ENCODE results near the gene BCAS1. TPM values are rescaled to one million over a fixed set of nuclear protein-coding genes. Genes with fewer than 3 reads are reported as not detected.

The BCAS1 gene
- total and polyA plus RNA-seq, 2 donors (not counting 3 experiments of a cell fraction or from before 2014, with no cell fraction given): not detected

GRCh38 chr20:54029643-54030042, 40.8 kb downstream of the BCAS1 start:
- DNase-seq (ENCODE audit: low read depth, low spot score) (no peak), FAIRE-seq (no peak)
- dilution Hi-C loops (cut with MboI; ENCODE audit: extremely low pct_ligation_motif_present, low sequenced_read_pairs) (no loop called here), intact Hi-C loops (cut with micrococcal nuclease) (no loop called here)
- TF ChIP-seq GATA2 (IDR thresholded peaks at IDR 0.05; ENCODE audit: insufficient read depth, insufficient read length, low read depth, low read length) (no peak), POLR2A (IDR thresholded peaks at IDR 0.05; ENCODE audit: low read depth, low read length) (no peak), MAX (IDR thresholded peaks at IDR 0.05; ENCODE audit: insufficient read depth, insufficient read length) (no peak), EZH2 (IDR thresholded peaks at IDR 0.05; ENCODE audit: borderline replicate concordance, low read depth, low read length, severe bottlenecking) (no peak), FOS (IDR thresholded peaks at IDR 0.05; ENCODE audit: borderline replicate concordance, insufficient read depth, low read length) (no peak), JUN (IDR thresholded peaks at IDR 0.05; ENCODE audit: borderline replicate concordance, insufficient read depth, insufficient read length, low read depth) (no peak), CTCF (IDR thresholded peaks at IDR 0.05; ENCODE audit: extremely low read depth in 1 of 2, insufficient read depth in 1 of 2, low read depth in 1 of 2, low read length in 2 of 2) (no peak), MYC (IDR thresholded peaks at IDR 0.05; ENCODE audit: low read depth, low read length) (no peak), POLR2AphosphoS5 (IDR thresholded peaks at IDR 0.05; ENCODE audit: insufficient read depth, low read depth, low read length) (no peak)
- no peak overlapping the region for H3K4me2 ChIP-seq (ENCODE audit: insufficient read depth, low read length)
- no peaks in the 10 kb centered on the region for H4K20me1 ChIP-seq (replicated peaks; ENCODE audit: control insufficient read depth, extremely low read depth, insufficient read depth, low read length)
- H3K9me3 ChIP-seq (replicated peaks; ENCODE audit: control insufficient read depth, insufficient read depth, low read length): no peaks in the 10 kb centered on the region
- H3K79me2 ChIP-seq (ENCODE audit: control insufficient read depth, insufficient read depth, low read length): no peaks in the 10 kb centered on the region
- no peaks in the 10 kb centered on the region for H3K4me1 ChIP-seq (ENCODE audit: control insufficient read depth, extremely low read depth, insufficient read depth, low read length)
- H3K9ac ChIP-seq (replicated peaks; ENCODE audit: extremely low read depth, insufficient read depth, low read length): no peak overlapping the region
- ChIA-PET POLR2A (no interaction called here), CTCF (no interaction called here)
- H3K36me3 ChIP-seq (ENCODE audit: control insufficient read depth in 2 of 2, extremely low read depth in 1 of 2, insufficient read depth in 2 of 2, low read length in 2 of 2): no peaks in the 10 kb centered on the region
- H3K27me3 ChIP-seq (ENCODE audit: control insufficient read depth in 2 of 2, insufficient read depth in 2 of 2, low read length in 2 of 2): no peaks in the 10 kb centered on the region
- H3K4me3 ChIP-seq (replicated peaks in 1 of 3; ENCODE audit: insufficient read depth in 1 of 3, low read depth in 1 of 3, low read length in 3 of 3): no peak overlapping the region
- no TSS peak for BruUV-seq (replicated peaks)
- H2AFZ ChIP-seq (ENCODE audit: low read depth, low read length): no peak overlapping the region
- H3K27ac ChIP-seq (ENCODE audit: insufficient read depth, low read depth, low read length): no peak overlapping the region
- H3K9me1 ChIP-seq (replicated peaks; ENCODE audit: control insufficient read depth, extremely low read depth, insufficient read depth, low read length): no peaks in the 10 kb centered on the region
